Measurements from ENCODE around the gene DISP2.
A peak's percentile ranks its signal among the peaks of the same experiment; 100 is the strongest.

The DISP2 gene

GRCh38 chr15:40377606-40378005 is 19.6 kb downstream of the DISP2 start:
- H3K4me3 ChIP-seq: no peak overlapping the region
- peaks cover 0 to 21% (median 10%) of the 10 kb centered on the region in 4 donors for H3K4me1 ChIP-seq
- H3K27me3 ChIP-seq: no peaks in the 10 kb centered on the region
- intact Hi-C loops (cut with DNase I; ENCODE audit: low total_unique reads): no loop called here
- no peak for TF ChIP-seq CTCF (IDR thresholded peaks at IDR 0.05)
- DNase-seq: no peak
- H3K36me3 ChIP-seq: no peaks in the 10 kb centered on the region
- no peaks in the 10 kb centered on the region for H3K9me3 ChIP-seq
- no peak overlapping the region for H3K27ac ChIP-seq

- intact Hi-C loops (cut with DNase I; ENCODE audit: low total_unique reads): no loop called here
- H3K36me3 ChIP-seq: no peaks in the 10 kb centered on the region
- H3K4me3 ChIP-seq: no peak overlapping the region
- H3K27me3 ChIP-seq: no peaks in the 10 kb centered on the region
- no peaks in the 10 kb centered on the region for H3K9me3 ChIP-seq
- H3K27ac ChIP-seq: peak overlapping the region in 1 of 2 donors; percentile 28
- H3K4me1 ChIP-seq: peaks cover 0 to 34% (median 19%) of the 10 kb centered on the region in 4 donors
- no peak for TF ChIP-seq CTCF (IDR thresholded peaks at IDR 0.05)
- no peak for DNase-seq
Observed at GRCh38 chr15:40379374-40379773, 21.4 kb downstream of the DISP2 start.

- Histone ChIP-seq H3K27ac (peak overlapping the region in 1 of 2 donors; percentile 28), H3K36me3 (no peaks in the 10 kb centered on the region), H3K9me3 (no peaks in the 10 kb centered on the region), H3K27me3 (no peaks in the 10 kb centered on the region), H3K4me3 (no peak overlapping the region), H3K4me1 (peaks cover 0 to 34% (median 19%) of the 10 kb centered on the region in 4 donors)
- no peak for TF ChIP-seq CTCF (IDR thresholded peaks at IDR 0.05)
- peak; percentile 77 to 88 for DNase-seq
- intact Hi-C loops (cut with DNase I; ENCODE audit: low total_unique reads): no loop called here
Observed at GRCh38 chr15:40379853-40380252, 21.8 kb downstream of the DISP2 start.

GRCh38 chr15:40380636-40381035 is 22.6 kb downstream of the DISP2 start:
- H3K4me3 ChIP-seq: no peak overlapping the region
- intact Hi-C loops (cut with DNase I; ENCODE audit: low total_unique reads): no loop called here
- H3K4me1 ChIP-seq: peaks cover 0 to 34% (median 19%) of the 10 kb centered on the region in 4 donors
- TF ChIP-seq CTCF (IDR thresholded peaks at IDR 0.05): no peak
- no peak for DNase-seq
- H3K27ac ChIP-seq: peak overlapping the region in 1 of 2 donors; percentile 28
- H3K36me3 ChIP-seq: no peaks in the 10 kb centered on the region
- H3K9me3 ChIP-seq: no peaks in the 10 kb centered on the region
- no peaks in the 10 kb centered on the region for H3K27me3 ChIP-seq

- no peak for DNase-seq
- no peaks in the 10 kb centered on the region for H3K9me3 ChIP-seq
- H3K27ac ChIP-seq: no peak overlapping the region
- peak overlapping the region in 1 of 2 donors; percentile 70 for H3K4me3 ChIP-seq
- peaks cover 0 to 11% (median 9%) of the 10 kb centered on the region in 3 donors for H3K36me3 ChIP-seq
- intact Hi-C loops (cut with DNase I; ENCODE audit: low total_unique reads): no loop called here
- TF ChIP-seq CTCF (IDR thresholded peaks at IDR 0.05): no peak
- peaks cover 0 to 34% (median 19%) of the 10 kb centered on the region in 4 donors for H3K4me1 ChIP-seq
- no peaks in the 10 kb centered on the region for H3K27me3 ChIP-seq
Observed at GRCh38 chr15:40381818-40382529, 24.0 kb downstream of the DISP2 start.
